HG02798 (cell line): Measurements from ENCODE around the gene PHF2.

Experiments
- ATAC-seq: cut with Tn5 transposase; IDR thresholded peaks from one replicate; pipeline ENCODE4 v1.9.1; 2021; ENCODE audit warnings: mild to moderate bottlenecking; ENCODE audit not compliant: unreplicated experiment, poor library complexity

The PHF2 gene

GRCh38 chr9:93598647-93599241 is 22.4 kb downstream of the PHF2 start:
- ATAC-seq = no peak

- no peak for ATAC-seq
Observed at GRCh38 chr9:93599571-93600403, 23.4 kb downstream of the PHF2 start.

GRCh38 chr9:93600504-93600903 is 24.1 kb downstream of the PHF2 start:
- no peak for ATAC-seq

GRCh38 chr9:93601063-93601462 is 24.7 kb downstream of the PHF2 start:
- no peak for ATAC-seq

GRCh38 chr9:93601666-93602065 is 25.3 kb downstream of the PHF2 start:
- ATAC-seq = no peak

GRCh38 chr9:93603011-93603410 is 26.6 kb downstream of the PHF2 start:
- ATAC-seq = no peak

GRCh38 chr9:93603906-93604326 is 27.5 kb downstream of the PHF2 start:
- no peak for ATAC-seq

- ATAC-seq = no peak
Observed at GRCh38 chr9:93606187-93606586, 29.8 kb downstream of the PHF2 start.

- ATAC-seq = no peak
Observed at GRCh38 chr9:93610206-93610605, 33.8 kb downstream of the PHF2 start.

GRCh38 chr9:93612052-93612795 is 35.8 kb downstream of the PHF2 start:
- no peak for ATAC-seq

- peak; percentile 82 for ATAC-seq
Observed at GRCh38 chr9:93612796-93613154, 36.4 kb downstream of the PHF2 start.

- no peak for ATAC-seq
Observed at GRCh38 chr9:93613174-93613573, 36.8 kb downstream of the PHF2 start.

GRCh38 chr9:93613791-93614190 is 37.4 kb downstream of the PHF2 start:
- ATAC-seq = no peak

GRCh38 chr9:93614830-93615468 is 38.6 kb downstream of the PHF2 start:
- ATAC-seq = no peak

GRCh38 chr9:93616044-93616443 is 39.7 kb downstream of the PHF2 start:
- no peak for ATAC-seq

- no peak for ATAC-seq
Observed at GRCh38 chr9:93617273-93617672, 40.9 kb downstream of the PHF2 start.

- ATAC-seq = no peak
Observed at GRCh38 chr9:93619272-93619775, 42.9 kb downstream of the PHF2 start.

- no peak for ATAC-seq
Observed at GRCh38 chr9:93620041-93620506, 43.7 kb downstream of the PHF2 start.

GRCh38 chr9:93620881-93621820 is 44.8 kb downstream of the PHF2 start:
- no peak for ATAC-seq
